HepG2 (cell line): ENCODE results near the gene TMIGD2. TPM values are rescaled to one million over a fixed set of nuclear protein-coding genes. Genes with fewer than 3 reads are reported as not detected.
A peak's percentile ranks its signal among the peaks of the same experiment; 100 is the strongest.

ENCODE experiments used
- ATF7-NPFF ChIP-seq: sonication (generic); formaldehyde crosslinking; IDR thresholded peaks from 2 replicates; pipeline ENCODE4 v1.8.1; 2023; ENCODE audit warnings: mild to moderate bottlenecking, low read depth, missing genetic modification reagents, moderate library complexity
- CENPBD1 ChIP-seq: sonication (generic); formaldehyde crosslinking; IDR thresholded peaks from 2 replicates; pipeline ENCODE4 v1.8.0; 2022; ENCODE audit warnings: missing genetic modification reagents, low read depth, mild to moderate bottlenecking, borderline replicate concordance
- CTCF ChIP-seq: sonication (generic); formaldehyde crosslinking; IDR thresholded peaks from 2 replicates; pipeline ENCODE4 v1.5.0; 2020; ENCODE audit warnings: mild to moderate bottlenecking, missing genetic modification reagents, moderate library complexity
- DNMT1 ChIP-seq: sonication (generic); formaldehyde crosslinking; IDR thresholded peaks from 2 replicates; pipeline ENCODE4 v1.5.1; 2020; ENCODE audit warnings: mild to moderate bottlenecking, missing genetic modification reagents
- ERF ChIP-seq: IDR thresholded peaks from 2 replicates; pipeline ENCODE4 v1.6.1; 2018; ENCODE audit warnings: missing biosample characterization, missing genetic modification reagents
- GABPB1 ChIP-seq: IDR thresholded peaks from 2 replicates; pipeline ENCODE4 v1.6.1; 2016; ENCODE audit warnings: mild to moderate bottlenecking, missing genetic modification reagents, moderate library complexity, missing compliant biosample characterization
- HES4 ChIP-seq: sonication (generic); formaldehyde crosslinking; IDR thresholded peaks from 2 replicates; pipeline ENCODE4 v1.9.0; 2021; ENCODE audit warnings: mild to moderate bottlenecking, missing genetic modification reagents, borderline replicate concordance
- IKZF1 ChIP-seq: fragments of 450-650 bp; IDR thresholded peaks from 2 replicates; pipeline ENCODE4 v1.7.1; 2016
- KDM1A ChIP-seq: IDR thresholded peaks from 2 replicates; pipeline ENCODE4 v1.6.1; 2016; ENCODE audit warnings: missing compliant biosample characterization
- MYNN ChIP-seq: sonication (generic); formaldehyde crosslinking; IDR thresholded peaks from 2 replicates; pipeline ENCODE4 v1.4.0; 2020; ENCODE audit warnings: mild to moderate bottlenecking, low read depth, missing genetic modification reagents
- NFIB ChIP-seq: sonication (generic); formaldehyde crosslinking; IDR thresholded peaks from 2 replicates; pipeline ENCODE4 v1.9.0; 2021; ENCODE audit warnings: missing genetic modification reagents, mild to moderate bottlenecking, borderline replicate concordance
- NONO ChIP-seq, 2 experiments: fragments of 450-650 bp in 1 of 2; sonication (generic) in 1 of 2; formaldehyde crosslinking in 1 of 2; IDR thresholded peaks in 1 of 2; conservative IDR thresholded peaks in 1 of 2; 2 replicates each; pipeline versions ENCODE4 v1.6.1 to v1.8.0; 2017 to 2022; ENCODE audit warnings: mild to moderate bottlenecking in 1 of 2, missing genetic modification reagents in 1 of 2, moderate library complexity in 1 of 2
- PHF20 ChIP-seq: sonication (generic); formaldehyde crosslinking; IDR thresholded peaks from 2 replicates; pipeline ENCODE4 v1.5.0; 2020; ENCODE audit warnings: mild to moderate bottlenecking, missing genetic modification reagents
- PPARG ChIP-seq: conservative IDR thresholded peaks from 2 replicates; pipeline ENCODE4 v1.6.1; 2016; ENCODE audit warnings: missing biosample characterization, missing genetic modification reagents
- REXO4 ChIP-seq: sonication (generic); formaldehyde crosslinking; IDR thresholded peaks from 2 replicates; pipeline ENCODE4 v1.8.0; 2022; ENCODE audit warnings: missing genetic modification reagents, mild to moderate bottlenecking, borderline replicate concordance
- RFXANK ChIP-seq: IDR thresholded peaks from 2 replicates; pipeline ENCODE4 v1.6.1; 2016
- ZNF138 ChIP-seq: sonication (generic); formaldehyde crosslinking; IDR thresholded peaks from 2 replicates; pipeline ENCODE4 v1.5.0; 2020; ENCODE audit warnings: mild to moderate bottlenecking, low read depth, missing genetic modification reagents
- ZNF160 ChIP-seq: sonication (generic); formaldehyde crosslinking; IDR thresholded peaks from 2 replicates; pipeline ENCODE4 v1.8.0; 2022; ENCODE audit warnings: mild to moderate bottlenecking, inconsistent platforms, missing genetic modification reagents
- ZNF281 ChIP-seq: sonication (generic); formaldehyde crosslinking; IDR thresholded peaks from 2 replicates; pipeline ENCODE4 v1.4.0; 2020; ENCODE audit warnings: missing genetic modification reagents, borderline replicate concordance
- ZNF335 ChIP-seq: sonication (generic); formaldehyde crosslinking; IDR thresholded peaks from 2 replicates; pipeline ENCODE4 v1.4.0; 2020; ENCODE audit warnings: missing genetic modification reagents
- ZNF34 ChIP-seq: sonication (generic); formaldehyde crosslinking; IDR thresholded peaks from 2 replicates; pipeline ENCODE4 v1.4.0; 2020; ENCODE audit warnings: mild to moderate bottlenecking, missing genetic modification reagents, borderline replicate concordance
- ZNF562 ChIP-seq: sonication (generic); formaldehyde crosslinking; IDR thresholded peaks from 2 replicates; pipeline ENCODE4 v1.8.0; 2022; ENCODE audit warnings: missing genetic modification reagents, borderline replicate concordance
- ZNF564 ChIP-seq: sonication (generic); formaldehyde crosslinking; IDR thresholded peaks from 2 replicates; pipeline ENCODE4 v1.8.1; 2023; ENCODE audit warnings: mild to moderate bottlenecking, missing genetic modification reagents
- ZNF761 ChIP-seq: sonication (generic); formaldehyde crosslinking; conservative IDR thresholded peaks from 2 replicates; pipeline ENCODE4 v1.4.0; 2020; ENCODE audit warnings: mild to moderate bottlenecking, missing genetic modification reagents
- polyA plus RNA-seq, 8 experiments: library from polyadenylated mRNA; depleted of rRNA in 3 of 8; stranded (reverse) in 7 of 8; unstranded in 1 of 8; fragments of >200 nt; fragmentation: Illumina TruSeq in 4 of 8; extraction: Trizol in 4 of 8; gene quantifications; 2 replicates each; pipeline versions ENCODE4 v1.2.1 to v1.2.3, GENCODE V29; 2011 to 2016; ENCODE audit warnings: low read depth in 4 of 8, missing spikeins in 1 of 8, mixed read lengths in 1 of 8; ENCODE audit not compliant: insufficient read depth in 1 of 8
- total RNA-seq, 5 experiments: library from RNA; depleted of rRNA; stranded (reverse); fragments of >200 nt; fragmentation: Illumina TruSeq; extraction: Trizol; gene quantifications; 2 replicates each; pipeline ENCODE4 v1.2.3, GENCODE V29; 2016; ENCODE audit warnings: low read depth in 1 of 5
- TF ChIP-seq, protein P1 (sequence below): sonication (generic); formaldehyde crosslinking; IDR thresholded peaks from 2 replicates; pipeline ENCODE4 v1.4.0; 2020; ENCODE audit warnings: mild to moderate bottlenecking, missing genetic modification reagents

Gene TMIGD2
- total and polyA plus RNA-seq, 2 of the 13 experiments (the other 11 are each of a cell fraction or from before 2014, with no cell fraction given), result 0.11 to 1.0 TPM

DNA sequence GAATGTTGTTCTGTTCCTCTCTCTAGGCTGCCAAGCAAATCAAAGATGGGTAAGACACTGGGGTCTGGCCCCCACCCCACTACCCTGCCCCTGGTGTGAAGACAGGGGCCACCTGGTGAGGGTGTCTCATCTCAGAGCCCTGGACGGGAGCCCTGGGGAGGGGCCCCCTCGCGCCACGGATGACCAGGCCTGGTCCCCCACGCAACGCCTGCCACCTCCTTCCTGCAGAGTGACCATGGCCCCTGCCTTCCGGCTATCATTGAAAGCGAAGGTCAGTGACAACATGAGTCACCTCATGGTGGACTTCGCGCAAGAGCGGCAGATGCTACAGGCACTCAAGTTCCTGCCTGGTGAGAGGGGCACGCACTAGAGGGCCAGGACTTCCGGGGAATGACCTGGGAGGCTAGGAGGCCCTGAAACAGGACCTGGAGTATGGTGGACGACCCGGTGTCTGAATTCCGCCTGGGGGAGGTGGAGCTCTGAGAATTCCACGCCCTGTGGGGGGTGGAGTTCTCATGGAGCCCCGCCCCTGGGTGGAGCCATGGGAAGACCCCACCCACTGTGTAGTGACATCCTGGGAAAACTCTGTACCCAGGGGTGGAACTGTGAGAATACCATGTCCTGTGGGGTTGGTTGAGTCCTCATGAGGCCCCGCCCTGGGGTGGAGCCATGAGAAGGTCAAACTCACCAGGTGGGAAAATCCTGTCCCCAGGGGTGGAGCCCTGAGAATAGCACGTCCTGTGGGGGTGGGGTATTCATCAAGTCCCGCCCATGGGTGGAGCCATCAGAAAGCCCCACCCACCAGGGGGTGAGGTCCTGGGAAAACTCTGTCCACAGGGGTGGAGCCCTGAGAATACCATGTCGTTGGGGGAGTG, 8.3 kb upstream of the TMIGD2 start (continued):
- TF ChIP-seq, protein P1, sequence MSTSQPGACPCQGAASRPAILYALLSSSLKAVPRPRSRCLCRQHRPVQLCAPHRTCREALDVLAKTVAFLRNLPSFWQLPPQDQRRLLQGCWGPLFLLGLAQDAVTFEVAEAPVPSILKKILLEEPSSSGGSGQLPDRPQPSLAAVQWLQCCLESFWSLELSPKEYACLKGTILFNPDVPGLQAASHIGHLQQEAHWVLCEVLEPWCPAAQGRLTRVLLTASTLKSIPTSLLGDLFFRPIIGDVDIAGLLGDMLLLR (CRISPR knock-in tag), result no peak; the same call in 1 of the 2 replicates
- TF ChIP-seq ZNF562 (no peak), HES4 (0 out of 2 replicates have a peak, but pooled peaks have one; percentile 49), ERF (peak; percentile 99), GABPB1 (CRISPR knock-in tag) (peak; percentile 92), CENPBD1 (no peak), REXO4 (CRISPR knock-in tag) (no peak), ZNF281 (CRISPR knock-in tag) (peak; percentile 73; the same call in 1 of the 2 replicates), RFXANK (CRISPR knock-in tag) (0 out of 2 replicates have a peak, but pooled peaks have one; percentile 78), ZNF335 (peak; percentile 92), CTCF (CRISPR knock-in tag) (peak; percentile 45; the same call in 1 of the 2 replicates), ZNF34 (CRISPR knock-in tag) (no peak), ATF7-NPFF (peak; percentile 67), PHF20 (CRISPR knock-in tag) (peak; percentile 80), MYNN (no peak; the same call in 1 of the 2 replicates), ZNF160 (peak; percentile 91), NFIB (no peak), ZNF564 (CRISPR knock-in tag) (peak; percentile 57; the same call in 1 of the 2 replicates), ZNF138 (CRISPR knock-in tag) (no peak), KDM1A (CRISPR knock-in tag) (peak; percentile 31; the same call in 1 of the 2 replicates), PPARG (CRISPR knock-in tag) (peak; percentile 87), NONO (IDR thresholded peaks at IDR 0.05) (no peak), NONO (CRISPR knock-in tag; conservative IDR thresholded peaks at IDR 0.05) (peak; percentile 81), IKZF1 (no peak), DNMT1 (no peak), ZNF761 (CRISPR knock-in tag) (0 out of 2 replicates have a peak, but pooled peaks have one; percentile 35)
